Inflammatory macrophage treated with lipopolysaccharide for 4 hours (primary cell): ENCODE data around the gene ZFP36.
A peak's percentile ranks its signal among the peaks of the same experiment; 100 is the strongest.

Experiments
- DNase-seq: peaks from one replicate; pipeline ENCODE4 v3.0.0-alpha.2; 2020

ZFP36 gene

DNA sequence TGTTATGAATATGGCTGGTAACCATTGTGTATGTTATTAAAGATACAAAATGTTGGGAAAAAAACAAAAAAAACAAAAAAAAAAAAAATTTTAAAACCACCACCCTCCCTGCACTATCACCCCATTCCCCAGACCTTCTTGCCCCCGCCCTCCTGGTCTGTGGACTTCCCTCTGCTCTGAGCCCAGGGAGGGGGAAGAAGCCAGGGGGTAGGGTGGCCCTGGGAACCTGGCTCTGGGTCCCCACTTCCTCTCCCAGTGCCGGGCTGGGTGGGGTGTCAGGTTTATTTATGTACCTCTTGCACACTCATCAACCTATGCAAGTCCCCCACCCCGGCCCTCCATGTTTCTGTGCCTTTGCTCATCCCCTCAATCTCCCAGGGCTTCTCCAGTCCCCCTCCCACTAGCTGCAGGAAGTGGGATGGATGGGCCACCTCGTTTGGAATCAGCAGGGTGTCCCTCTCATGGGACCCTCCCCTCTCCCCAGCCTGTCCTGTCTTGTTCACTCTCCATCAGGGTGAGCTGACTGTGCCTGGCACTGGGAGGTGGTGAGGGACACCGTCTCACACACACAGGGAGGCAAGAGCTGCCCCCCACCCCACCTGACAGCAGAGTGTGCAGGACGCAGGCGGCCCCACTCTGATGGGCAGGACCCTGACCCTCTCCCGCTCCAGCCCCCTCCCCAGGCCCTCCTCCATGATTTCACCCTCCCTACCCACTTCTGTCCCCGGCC, 21.6 kb upstream of the ZFP36 start:
- no peak for DNase-seq

DNA sequence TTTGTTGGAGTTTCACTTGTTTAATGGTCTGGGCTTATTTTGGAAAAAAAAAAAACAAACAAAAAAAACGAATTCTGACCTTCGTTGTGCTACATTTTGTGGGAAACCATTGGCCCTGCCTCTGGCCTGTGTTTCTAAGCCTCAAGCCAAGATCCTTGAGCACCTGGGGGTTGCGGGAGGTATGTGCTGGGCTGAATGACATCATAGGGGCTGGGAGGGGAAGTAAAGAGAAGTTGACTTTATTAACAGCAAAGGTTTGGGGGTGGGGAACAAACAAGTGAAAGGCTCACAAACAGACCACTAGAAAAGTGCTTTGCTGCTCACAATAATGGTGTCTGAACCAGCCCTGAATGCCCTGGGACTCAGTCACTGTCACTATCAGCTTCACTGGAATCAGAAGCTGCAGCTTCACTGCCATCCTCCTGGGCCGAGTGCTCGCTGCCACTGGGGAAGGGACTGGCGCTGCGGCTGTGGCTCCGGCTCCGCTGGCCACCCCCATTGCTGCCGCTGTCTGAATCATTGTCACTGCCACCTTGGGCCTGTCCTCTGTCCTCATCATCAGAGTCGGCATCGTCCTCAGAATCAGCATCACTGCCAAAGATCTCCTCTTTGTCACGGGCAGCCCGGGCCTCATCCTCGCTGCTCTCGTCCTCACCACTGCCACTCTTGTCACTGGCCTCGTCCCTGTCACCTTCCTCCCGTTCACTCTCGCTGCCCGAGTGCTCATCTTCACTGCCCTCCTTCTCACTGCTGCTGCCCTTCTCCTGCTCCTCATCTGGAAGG, 20.8 kb upstream of the ZFP36 start:
- DNase-seq: no peak

DNA sequence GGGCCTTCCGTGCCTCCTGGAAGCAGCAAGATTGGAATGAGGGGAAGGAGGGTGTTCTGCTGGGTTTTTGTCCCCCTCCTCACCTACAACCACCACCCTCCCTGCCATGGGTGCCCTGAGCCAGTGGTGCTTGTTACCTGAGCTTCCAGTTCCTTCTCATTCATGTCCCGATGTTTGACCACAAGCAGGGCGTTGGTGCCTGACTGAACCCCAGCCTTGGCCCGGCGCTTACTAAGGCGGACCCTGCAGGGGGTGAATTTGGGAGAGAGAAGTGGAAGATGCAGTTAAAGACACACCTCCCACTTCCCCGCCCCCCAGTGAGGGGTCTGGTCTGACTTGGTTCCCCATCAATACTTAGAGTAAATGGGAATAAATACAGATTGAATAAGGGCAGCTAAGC, 20.1 kb upstream of the ZFP36 start:
- DNase-seq: no peak

DNA sequence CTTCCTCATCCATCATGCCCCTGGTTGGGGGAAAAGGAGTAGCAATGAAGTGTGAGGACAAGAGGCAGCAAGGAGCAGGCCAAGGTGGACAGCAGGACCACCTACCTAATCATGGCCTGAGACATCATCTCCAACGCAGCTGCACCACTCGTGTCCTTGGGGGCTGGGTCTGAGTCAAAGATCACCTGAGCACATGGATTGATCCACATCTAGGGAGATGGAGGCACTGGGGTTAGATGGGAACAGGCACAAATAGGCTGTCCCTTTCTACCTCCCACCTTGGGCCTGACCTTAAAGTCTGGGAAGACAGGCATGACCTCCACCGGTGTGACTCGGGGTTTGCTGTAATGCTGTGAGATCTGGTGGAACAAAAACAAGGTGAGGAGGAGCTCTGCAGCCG, 18.0 kb upstream of the ZFP36 start:
- no peak for DNase-seq

DNA sequence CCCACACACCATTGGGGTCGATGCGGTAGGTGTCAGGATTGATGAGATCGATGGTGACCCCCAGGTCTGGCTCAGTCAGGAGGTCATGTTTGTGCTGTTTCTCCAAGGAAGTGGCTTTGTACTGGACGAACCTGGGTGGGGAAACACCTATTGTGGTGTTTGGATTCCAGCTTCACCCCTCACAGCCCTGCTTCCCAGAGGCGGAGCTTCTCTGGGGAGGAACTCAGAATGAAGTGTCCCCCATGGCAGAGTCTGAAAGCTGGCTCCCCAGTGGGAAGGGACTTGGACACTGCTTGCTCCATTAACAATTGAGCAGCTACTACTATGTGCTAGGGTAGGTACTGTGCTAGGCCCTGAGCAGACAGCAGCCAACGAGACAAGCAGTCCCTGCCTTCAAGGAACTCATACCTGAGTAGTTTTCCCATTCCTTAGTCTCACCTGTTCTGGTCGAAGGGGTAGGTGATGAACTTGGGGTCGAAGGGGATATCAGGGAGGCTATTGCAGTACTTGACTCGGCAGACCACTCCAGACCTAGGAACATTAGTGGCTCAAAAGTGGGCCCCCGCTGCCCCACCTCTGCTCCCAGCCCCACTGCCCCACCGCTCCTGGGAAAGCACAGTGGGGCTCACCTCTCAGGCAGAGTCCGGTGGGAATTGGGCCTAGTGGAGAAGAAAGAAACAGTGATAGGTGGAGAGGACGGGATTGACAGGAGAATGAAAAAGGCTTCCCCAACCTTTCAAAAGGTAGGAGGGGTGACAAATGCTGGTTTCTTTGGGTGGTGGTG, 16.8 kb upstream of the ZFP36 start:
- DNase-seq: no peak

DNA sequence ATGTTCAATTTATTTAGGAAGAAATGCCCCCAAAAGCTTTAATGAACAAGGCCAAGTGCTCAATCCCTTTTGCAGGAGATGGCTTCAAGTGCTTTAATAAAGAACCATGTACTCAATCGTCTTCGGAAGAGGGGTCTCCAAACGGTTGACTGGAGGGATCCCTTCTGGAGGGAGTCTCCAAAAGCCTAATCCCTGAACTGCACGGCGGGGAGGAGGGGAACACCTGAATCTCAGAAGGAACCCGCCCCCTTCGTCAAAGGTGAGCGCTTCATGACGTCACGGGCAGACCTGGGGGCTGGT, 16.2 kb upstream of the ZFP36 start:
- no peak for DNase-seq

DNA sequence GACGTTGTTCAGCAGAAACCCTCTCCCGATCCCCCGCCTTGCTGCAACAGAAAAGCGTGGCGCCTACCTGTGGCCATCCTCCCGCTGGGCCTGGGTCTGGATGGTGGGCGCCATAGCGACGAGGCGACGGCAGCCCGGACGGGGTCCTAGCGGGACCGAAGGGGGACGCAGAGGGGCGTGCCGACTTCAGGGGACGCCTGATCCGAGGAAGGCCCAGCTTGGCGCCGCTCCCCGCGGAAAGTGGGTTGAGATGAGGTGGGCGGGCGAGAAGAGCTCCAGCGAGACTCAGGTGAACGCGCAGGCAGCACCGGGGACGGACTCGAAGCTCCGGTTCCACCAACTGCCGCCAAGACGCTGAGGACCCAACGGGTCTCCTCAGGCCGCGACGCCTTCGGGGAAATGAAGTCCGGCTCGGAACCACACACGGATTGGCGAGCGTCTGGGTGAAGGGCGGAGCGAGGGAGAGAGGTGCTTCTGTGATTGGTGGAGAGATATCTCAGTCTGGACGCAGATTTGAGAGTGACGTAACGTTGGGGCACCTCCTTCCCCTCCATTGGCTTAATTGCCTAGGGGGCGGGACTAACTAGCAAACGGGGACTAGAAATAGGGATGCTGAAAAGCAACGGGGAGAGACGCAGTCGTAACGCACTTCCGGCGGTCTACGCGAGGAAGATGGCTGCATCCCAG, 15.8 kb upstream of the ZFP36 start, which contains the start of the genes MED29 and PAF1:
MED29 (plus strand) TSS at position 628 of the 687 bp plus-strand sequence; CDS start at position 673, 45 bp downstream.
PAF1 (minus strand) TSS at position 356 of the 687 bp plus-strand sequence; CDS start at position 114, 242 bp downstream.
- peak; percentile 99 for DNase-seq

DNA sequence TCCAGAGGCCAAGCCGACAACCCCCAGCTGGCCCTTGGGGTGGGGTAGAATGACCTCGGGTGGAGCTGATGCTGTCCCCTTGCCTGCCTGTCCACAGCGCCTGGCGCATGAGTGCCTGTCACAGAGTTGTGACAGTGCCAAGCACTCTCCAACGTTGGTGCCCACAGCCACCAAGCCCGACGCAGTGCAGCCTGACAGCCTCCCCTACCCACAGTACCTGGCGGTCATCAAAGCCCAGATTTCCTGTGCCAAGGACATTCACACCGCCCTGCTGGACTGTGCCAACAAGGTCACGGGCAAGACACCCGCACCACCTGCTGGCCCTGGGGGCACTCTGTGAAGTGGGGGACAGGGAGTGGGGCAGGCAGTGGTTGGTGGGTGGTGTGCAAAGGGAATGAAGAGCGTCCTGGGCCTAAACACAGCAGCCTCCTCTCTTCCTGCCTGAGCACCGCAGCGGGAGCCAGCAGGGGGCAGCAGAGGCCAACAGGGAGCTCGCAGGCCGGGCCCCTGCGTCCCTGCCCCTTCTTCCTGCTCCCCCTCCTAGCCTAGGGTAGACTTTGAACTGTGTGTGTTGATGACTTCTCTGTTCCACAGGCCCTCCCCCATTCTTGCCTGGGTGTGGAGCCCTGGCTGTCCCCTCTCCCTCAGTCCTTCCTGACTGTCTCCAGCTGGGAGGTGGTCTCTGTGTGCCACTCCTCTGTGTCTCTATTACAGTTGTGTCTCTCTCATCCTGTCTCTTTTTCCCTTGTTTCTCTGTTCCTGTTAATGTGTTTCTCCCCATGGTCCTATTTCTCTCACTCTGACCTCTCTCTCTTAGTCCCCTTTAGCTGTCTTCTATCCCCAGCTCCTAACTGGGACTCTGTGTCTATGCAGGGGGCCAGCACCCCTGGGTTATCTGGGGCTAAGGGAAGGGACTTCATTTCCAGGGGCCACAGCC, 9.0 kb upstream of the ZFP36 start:
- peak; percentile 90 for DNase-seq

DNA sequence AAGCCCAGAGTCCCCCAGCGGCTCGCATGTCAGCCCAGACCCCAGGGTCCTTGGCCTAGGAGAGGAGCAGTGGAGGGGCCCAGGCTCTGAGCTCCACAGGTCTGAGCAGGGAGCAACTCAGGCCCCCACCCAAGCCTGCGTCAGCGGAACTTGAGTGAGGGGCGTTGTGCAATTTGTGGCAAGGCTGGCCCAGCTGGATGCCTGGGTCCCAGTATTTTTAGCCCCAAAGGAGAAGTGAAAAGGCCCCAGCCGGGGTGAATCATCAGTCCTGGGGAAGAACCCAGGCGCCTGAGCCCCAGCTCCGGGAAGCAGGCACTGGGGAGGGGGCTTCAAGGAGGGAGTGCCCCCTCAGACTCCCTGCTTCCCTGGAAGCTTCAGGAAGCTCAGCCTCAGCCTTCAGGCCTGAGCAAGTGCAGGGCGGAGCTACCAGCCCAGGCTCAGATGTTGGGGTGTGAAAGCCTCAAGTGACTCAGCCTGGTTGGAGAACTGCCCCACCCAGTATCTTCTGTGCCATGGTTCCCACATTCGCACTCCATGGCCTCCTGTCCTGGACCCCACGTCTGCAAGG, 8.3 kb upstream of the ZFP36 start:
- peak; percentile 89 for DNase-seq

DNA sequence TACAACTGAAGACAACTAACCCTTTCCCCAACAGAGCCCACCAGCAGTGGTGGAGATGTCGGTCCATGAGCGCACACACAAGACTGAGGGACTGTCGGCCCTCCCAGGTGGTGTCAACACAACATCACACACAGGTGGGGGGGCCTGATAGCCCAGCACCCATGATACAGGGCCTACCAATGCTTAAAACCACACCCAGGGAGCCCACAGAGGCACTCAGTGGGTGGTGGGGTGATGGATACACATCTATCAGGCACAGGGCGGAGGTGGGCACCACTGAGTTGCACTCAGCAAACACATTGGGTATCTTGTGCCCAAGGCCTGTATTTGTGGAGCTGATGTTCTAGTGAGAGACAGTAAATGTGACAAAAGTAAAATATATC, 7.0 kb upstream of the ZFP36 start:
- no peak for DNase-seq

DNA sequence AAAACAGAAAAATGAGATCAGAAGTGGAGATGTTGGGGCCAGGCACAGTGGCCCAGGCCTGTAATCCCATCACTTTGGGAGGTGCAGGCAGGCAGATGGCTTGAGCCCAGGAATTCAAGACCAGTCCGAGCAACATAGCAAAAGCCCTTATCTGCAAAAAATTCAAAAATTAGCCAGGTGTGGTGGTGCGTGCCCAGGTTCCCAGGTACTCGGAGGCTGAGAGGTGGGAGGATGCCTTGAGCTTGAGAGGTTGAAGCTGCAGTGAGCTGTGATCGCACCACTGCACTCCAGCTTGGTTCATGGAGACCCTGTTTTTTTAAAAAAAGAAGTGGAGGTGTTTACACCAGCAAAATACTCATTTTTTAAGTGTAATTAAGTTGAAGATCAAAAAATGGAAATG, 6.6 kb upstream of the ZFP36 start:
- DNase-seq: no peak

DNA sequence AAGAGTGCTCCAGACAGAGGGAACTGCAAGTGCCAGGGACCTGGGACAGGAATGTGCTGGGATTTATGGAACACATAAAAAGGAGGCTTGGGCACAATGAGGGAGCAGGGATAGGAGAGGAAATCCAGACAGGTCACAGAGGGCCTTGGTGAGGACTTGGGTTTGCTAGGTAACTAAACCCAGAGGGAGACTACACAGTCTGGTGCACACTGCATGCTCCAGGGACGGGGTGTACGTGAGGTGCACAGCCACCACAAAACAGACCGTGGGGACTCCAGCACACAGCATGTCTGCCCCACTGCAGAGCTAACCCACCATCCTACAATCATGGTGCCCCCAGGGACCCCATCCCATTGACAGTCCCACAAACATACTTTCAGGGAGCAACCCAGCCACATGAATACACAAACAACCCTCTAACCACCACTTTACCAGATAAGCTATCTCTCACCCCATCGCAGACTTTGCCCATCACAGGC, 5.5 kb upstream of the ZFP36 start:
- no peak for DNase-seq

DNA sequence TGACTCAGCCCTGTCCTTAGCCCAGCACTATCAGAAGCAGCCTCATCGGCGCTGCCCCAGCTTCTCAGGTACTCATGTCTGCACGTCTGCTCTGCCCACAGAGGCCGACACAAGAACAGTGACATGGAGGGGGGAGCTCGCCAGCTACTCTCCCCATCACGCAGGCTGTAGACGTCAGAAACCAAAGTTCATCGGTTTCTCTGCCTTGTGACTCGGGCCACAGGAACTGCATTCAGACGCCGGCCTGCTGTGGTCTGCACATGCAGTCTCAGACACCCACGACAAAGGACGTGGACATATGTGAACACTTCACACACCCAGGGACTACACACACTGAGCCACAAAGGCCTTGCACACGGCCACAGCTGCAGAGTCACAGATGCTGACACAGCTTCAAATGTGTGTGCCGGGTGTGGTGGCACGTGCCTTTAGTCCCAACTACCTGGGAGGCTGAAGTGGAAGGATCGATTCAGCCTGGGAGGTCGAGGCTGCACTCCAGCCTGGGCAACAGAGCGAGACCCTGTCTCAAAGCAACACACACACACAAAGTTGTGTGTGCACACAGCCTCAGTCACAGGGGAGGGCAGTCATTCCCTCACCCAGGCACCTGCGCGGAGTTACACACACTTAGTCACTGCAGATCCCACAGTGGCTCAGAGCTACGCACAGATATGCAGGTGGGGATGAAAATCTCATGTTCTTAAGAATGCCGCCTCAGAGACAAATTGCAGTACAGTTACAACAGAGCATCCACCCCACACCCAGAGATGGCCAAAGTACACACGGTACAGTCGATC, 4.9 kb upstream of the ZFP36 start:
- peak; percentile 76 for DNase-seq

DNA sequence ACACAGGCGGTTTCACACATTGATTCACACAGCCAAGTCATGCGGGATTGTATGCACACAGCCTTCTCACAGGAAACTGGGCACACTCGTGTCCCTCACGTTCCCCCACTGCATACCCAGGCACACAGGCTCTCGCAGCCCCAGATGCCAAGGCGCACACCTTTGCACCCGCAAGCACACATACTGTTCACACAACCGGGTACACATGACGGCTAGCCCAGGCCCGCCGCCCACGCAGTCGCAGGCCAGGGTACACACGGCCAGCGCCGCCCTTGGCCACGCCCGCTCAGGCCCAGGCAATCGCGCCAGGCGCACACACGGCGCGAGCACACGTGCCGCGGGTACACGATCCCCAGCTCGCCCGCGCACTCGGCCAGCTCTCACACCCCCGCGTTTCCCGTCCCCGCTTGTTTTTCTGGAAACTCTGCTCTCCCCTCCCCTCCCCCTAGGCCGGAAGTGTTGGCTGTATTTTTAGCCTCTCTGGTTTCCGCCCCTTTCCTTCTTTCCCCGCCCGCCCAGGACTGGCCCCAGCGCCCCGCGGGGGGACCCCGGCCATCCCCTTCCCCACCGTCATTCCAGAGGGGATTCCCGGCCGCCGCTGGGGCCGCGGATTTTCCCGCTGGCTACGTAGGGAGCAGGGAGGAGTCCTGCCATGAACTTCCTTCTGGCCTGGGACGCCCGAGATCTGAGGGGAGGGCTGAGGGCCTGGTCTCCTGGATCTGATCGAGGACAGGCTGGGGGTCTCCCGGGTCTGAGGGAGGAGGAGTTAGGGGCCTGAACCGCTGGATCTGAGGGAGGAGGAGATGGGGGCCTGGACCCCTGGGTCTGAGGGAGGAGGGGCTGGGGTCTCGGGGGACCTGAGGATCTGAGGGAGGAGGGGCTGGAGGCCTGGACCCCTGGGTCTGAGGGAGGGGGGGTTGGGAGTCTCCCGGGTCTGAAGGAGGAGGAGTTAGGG, 4.0 kb upstream of the ZFP36 start:
- peak; percentile 90 for DNase-seq

DNA sequence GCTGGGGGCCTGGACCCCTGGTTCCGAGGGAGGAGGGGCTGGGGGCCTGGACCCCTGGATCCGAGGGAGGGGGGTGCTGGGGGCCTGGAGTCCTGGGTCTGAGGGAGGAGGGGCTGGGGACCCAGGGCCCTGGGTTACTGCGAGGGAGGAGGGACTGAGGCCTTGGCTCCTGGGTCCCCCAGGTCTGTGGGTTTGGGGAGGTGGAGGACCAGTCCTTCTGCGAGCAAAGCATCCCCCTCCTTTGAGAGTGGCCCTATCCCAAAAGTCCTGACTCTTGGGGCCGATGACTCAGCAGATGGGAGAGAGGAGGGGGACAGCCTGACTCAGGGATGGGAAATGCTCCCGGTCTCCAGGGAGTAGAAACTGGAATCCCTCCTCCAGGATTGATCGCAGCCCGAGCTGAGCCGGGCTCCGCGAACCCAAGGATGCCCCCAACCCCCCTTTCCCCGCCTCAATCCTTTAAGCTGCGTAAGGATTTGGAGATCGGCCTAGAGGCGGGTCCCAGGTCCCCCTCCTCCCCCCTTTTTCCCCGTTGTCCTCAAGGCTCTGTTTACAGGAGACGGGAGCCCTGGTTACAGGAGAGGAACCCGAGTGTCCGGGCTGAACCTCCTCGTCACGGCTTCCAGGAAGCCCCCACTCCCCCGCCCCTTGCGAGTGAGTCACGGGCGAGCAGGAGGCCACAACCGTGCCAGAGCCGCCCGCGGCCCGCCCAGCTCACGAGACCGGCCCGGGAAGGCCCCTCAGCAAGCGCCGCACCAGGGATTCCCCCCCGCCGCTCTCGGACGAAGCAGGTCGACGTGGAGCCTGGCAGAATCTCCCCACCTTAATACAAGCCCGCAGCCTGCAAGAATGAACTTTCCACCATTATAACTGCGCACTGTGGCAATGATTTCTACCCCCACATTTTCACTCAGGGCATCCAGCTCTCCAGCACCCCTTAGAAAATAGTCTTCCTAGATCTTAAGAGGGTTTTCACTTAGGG, 3.0 kb upstream of the ZFP36 start:
- DNase-seq: peak; percentile 89

DNA sequence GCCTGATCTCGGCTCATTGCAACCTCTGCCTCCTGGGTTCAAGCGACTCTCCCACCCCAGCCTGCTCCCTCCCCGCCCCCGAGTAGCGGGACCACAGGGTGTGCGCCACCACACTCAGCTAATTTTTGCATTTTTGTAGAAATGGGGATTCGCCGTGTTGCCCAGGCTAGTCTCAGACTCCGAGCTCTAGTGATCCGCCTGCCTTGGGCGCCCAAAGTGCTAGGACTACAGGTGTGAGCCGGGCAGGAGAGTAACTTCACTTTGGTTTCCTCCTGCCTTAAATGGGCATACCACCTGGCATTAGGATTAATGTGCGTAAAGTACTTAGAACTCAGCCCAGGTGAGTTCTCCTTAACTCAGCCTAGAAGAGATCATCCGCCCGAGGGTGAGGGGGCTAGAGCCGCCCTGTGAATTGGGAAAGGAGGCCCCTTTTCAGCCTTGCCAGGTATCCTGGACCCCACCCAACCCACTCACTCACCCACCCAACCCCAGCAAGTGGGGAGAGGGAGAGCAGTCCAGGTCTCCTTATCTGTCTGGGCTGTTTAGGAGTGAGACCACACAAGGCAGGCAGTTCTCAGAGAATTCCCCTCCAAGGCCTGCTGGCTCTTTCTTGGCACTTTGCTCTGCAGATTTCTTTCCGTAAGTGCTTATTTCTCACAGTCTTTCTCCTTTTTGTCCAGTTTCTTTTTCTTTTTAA, 1.2 kb upstream of the ZFP36 start:
- DNase-seq: no peak

DNA sequence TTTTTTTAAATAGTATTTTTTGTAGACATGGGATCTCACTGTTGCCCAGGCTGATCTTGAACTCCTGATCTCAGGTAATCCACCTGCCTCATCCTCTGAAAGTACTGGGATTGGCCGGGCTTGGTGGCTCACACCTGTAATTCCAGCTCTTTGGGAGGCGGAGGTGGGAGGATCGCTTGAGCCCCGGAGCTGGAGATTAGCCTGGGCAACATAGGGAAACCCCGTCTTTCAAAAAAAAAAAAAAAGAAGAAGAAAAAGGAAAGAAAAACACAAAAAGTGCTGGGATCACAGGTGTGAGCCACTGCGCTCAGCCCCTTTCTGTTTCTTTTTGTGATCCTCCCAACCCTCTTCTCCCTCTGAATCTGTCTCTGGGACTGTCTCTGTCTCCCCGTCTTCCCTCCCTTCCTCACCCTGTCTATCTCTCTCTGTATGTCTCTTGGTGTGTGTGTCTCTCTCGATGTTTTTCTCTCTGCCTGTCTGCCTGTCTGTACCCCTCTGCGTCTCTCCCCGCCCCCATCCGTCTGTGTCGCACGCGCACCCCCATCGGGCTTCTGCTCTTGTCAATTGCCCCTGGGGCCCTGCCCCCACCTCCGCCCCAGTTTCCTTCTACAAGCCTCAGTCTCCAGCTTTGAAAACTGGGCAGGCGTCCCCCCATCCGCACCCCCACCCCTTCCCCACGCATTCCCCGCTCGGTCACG, 540 bp upstream of the ZFP36 start:
- no peak for DNase-seq
